PC-9 (cell line): Measurements from ENCODE around the gene SH3GL3. TPM values are rescaled to one million over a fixed set of nuclear protein-coding genes. Genes with fewer than 3 reads are reported as not detected.

ENCODE experiments used
- BruUV-seq: library from RNA; stranded (reverse); fragments of 400-500 nt; replicated peaks from 2 replicates; lab custom pipeline; 2021; lab: Mats Ljungman, UMichigan
- CTCF ChIA-PET: fragments of 300-600 bp; sonication (Branson Sonifier 250); formaldehyde crosslinking; loops from one replicate; lab custom pipeline; 2022; ENCODE audit warnings: antibody characterized with exemption; lab: Charles Lee
- POLR2A ChIA-PET: fragments of 300-600 bp; sonication (Branson Sonifier 250); formaldehyde crosslinking; loops from one replicate; lab custom pipeline; 2022; ENCODE audit warnings: antibody characterized with exemption; ENCODE audit not compliant: unreplicated experiment; lab: Charles Lee
- DNase-seq, 2 experiments: peaks; one replicate each; pipeline versions ENCODE4 v3.0.0 to v3.0.0-alpha.2; 2015 to 2022; ENCODE audit warnings: mixed read lengths in 1 of 2
- H2AFZ ChIP-seq: fragments of 200-600 bp; sonication (generic); 2 replicates; pipeline ENCODE4 v1.8.1; 2017; ENCODE audit warnings: antibody characterized with exemption
- H3F3A ChIP-seq: fragments of 200-600 bp; sonication (generic); 2 replicates; pipeline ENCODE4 v1.8.1; 2017; ENCODE audit warnings: antibody characterized with exemption, mild to moderate bottlenecking, low read depth; ENCODE audit not compliant: insufficient read depth
- H3K27ac ChIP-seq: fragments of 200-600 bp; sonication (generic); 2 replicates; pipeline ENCODE4 v1.6.1; 2016; ENCODE audit warnings: mixed run types
- H3K27me3 ChIP-seq: fragments of 200-600 bp; sonication (generic); 2 replicates; pipeline ENCODE4 v1.6.1; 2016; ENCODE audit warnings: low read depth, mixed run types; ENCODE audit not compliant: insufficient read depth
- H3K36me3 ChIP-seq: fragments of 200-600 bp; sonication (generic); 2 replicates; pipeline ENCODE4 v1.6.1; 2016; ENCODE audit warnings: low read depth, mixed run types
- H3K4me1 ChIP-seq: fragments of 200-600 bp; sonication (generic); replicated peaks from 2 replicates; pipeline ENCODE4 v1.6.1; 2016; ENCODE audit warnings: mixed run types; ENCODE audit not compliant: insufficient read depth
- H3K4me2 ChIP-seq: fragments of 200-600 bp; sonication (generic); 2 replicates; pipeline ENCODE4 v1.6.1; 2017; ENCODE audit warnings: mixed run types
- H3K4me3 ChIP-seq: fragments of 200-600 bp; sonication (generic); 2 replicates; pipeline ENCODE4 v1.6.1; 2016; ENCODE audit warnings: mixed run types
- H3K79me2 ChIP-seq: fragments of 200-600 bp; sonication (generic); 2 replicates; pipeline ENCODE4 v1.6.1; 2017; ENCODE audit warnings: low read depth, mixed run types
- H3K9me2 ChIP-seq: fragments of 200-600 bp; sonication (generic); 2 replicates; pipeline ENCODE4 v1.8.1; 2017; ENCODE audit warnings: mild to moderate bottlenecking; ENCODE audit not compliant: insufficient read depth
- H3K9me3 ChIP-seq: fragments of 200-600 bp; sonication (generic); 2 replicates; pipeline ENCODE4 v1.8.1; 2016; ENCODE audit warnings: low read depth; ENCODE audit not compliant: insufficient read depth
- H4K20me1 ChIP-seq: fragments of 200-600 bp; sonication (generic); 2 replicates; pipeline ENCODE4 v1.8.1; 2017; ENCODE audit not compliant: insufficient read depth
- CTCF ChIP-seq: fragments of 200-600 bp; sonication (generic); conservative IDR thresholded peaks from 2 replicates; pipeline ENCODE4 v1.6.1; 2017; ENCODE audit warnings: mixed run types, antibody characterized with exemption, mild to moderate bottlenecking, moderate library complexity
- EZH2 ChIP-seq: fragments of 200-600 bp; sonication (generic); IDR thresholded peaks from 2 replicates; pipeline ENCODE4 v1.8.0; 2017; ENCODE audit warnings: antibody characterized with exemption, low read depth
- intact Hi-C: fragments of 100-400 bp; cut with micrococcal nuclease; formaldehyde crosslinking; loops from one replicate; pipeline ENCODE4 v1.10.0; 2022; ENCODE audit not compliant: unreplicated experiment
- total RNA-seq: library from RNA; stranded (reverse); gene quantifications from 2 replicates; pipeline ENCODE4 v1.2.3, GENCODE V29; 2021

The SH3GL3 gene
- total RNA-seq, 1 experiment from 2014 or later: 0.22 TPM

GRCh38 chr15:83546512-83546888, 99.4 kb downstream of the SH3GL3 start:
- CTCF ChIA-PET: no interaction called here
- no peaks in the 10 kb centered on the region for H3F3A ChIP-seq
- H3K79me2 ChIP-seq: no peaks in the 10 kb centered on the region
- intact Hi-C loops: no loop called here
- 0 out of 2 replicates have a peak, but pooled peaks cover 6% of the 10 kb centered on the region for H3K9me2 ChIP-seq
- no peaks in the 10 kb centered on the region for H3K36me3 ChIP-seq
- no peak overlapping the region for H3K4me2 ChIP-seq
- H3K27me3 ChIP-seq: no peaks in the 10 kb centered on the region
- H4K20me1 ChIP-seq: no peaks in the 10 kb centered on the region
- POLR2A ChIA-PET: no interaction called here
- BruUV-seq: no TSS peak
- no peaks in the 10 kb centered on the region for H3K9me3 ChIP-seq
- no peak for DNase-seq
- no peak for TF ChIP-seq EZH2
- no peak for TF ChIP-seq CTCF
- H3K4me3 ChIP-seq: no peak overlapping the region
- H2AFZ ChIP-seq: no peak overlapping the region
- H3K27ac ChIP-seq: no peak overlapping the region
- no peaks in the 10 kb centered on the region for H3K4me1 ChIP-seq

DNA sequence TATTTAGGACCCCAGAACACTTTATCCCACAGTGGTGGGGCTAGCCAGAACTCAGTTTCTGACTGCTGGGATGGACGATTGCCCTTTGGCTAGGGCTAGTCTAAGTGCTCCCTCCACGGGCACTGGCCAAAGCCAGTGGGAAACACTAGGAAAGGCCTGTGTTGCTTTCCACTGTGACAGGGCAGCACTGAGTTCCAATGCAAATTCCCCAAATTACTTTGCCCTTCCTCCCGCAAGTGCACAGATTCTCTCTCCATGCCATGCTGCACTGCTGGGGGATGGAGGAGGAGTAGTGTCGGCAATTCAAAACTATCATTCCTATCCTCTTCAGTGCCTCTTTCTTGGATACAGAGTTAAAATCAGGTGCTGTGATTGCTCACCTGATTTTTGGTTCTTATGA, 100.0 kb downstream of the SH3GL3 start:
- Histone ChIP-seq H3K4me3 (no peak overlapping the region), H4K20me1 (no peaks in the 10 kb centered on the region), H3K27ac (no peak overlapping the region), H3K27me3 (no peaks in the 10 kb centered on the region), H3K4me2 (no peak overlapping the region), H3K9me3 (no peaks in the 10 kb centered on the region), H2AFZ (no peak overlapping the region), H3K9me2 (0 out of 2 replicates have a peak, but pooled peaks cover 3% of the 10 kb centered on the region), H3K79me2 (no peaks in the 10 kb centered on the region), H3F3A (no peaks in the 10 kb centered on the region), H3K4me1 (no peaks in the 10 kb centered on the region), H3K36me3 (no peaks in the 10 kb centered on the region)
- ChIA-PET POLR2A (no interaction called here), CTCF (interaction anchor here (0.6 kb wide), 1 partner anchor 485 kb away, joined by 3 read pairs; no protein-coding TSS in a partner anchor)
- no peak for DNase-seq
- no TSS peak for BruUV-seq
- intact Hi-C loops: no loop called here
- TF ChIP-seq CTCF (no peak), EZH2 (no peak)

DNA sequence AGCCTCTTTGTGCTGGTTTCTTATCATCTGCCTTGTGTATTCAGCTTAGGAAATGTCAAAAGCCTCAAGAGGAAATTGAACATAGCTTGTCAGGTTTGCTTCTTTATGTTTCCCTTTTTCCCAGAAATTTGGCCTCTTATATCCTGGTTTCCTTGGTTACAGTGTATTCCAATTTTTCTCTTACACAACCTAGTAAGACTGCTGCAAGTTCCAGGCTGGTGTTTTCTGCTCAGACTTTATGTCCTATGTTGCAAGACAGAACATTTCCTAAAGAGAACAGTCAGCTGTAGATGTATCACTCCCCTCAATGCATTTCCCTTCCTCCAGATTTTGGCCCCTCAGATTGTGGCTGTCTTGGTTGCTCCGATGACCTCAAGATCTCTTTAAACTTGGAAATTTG, 102.5 kb downstream of the SH3GL3 start:
- H3F3A ChIP-seq: no peaks in the 10 kb centered on the region
- no peaks in the 10 kb centered on the region for H3K79me2 ChIP-seq
- H2AFZ ChIP-seq: no peak overlapping the region
- intact Hi-C loops: no loop called here
- H4K20me1 ChIP-seq: no peaks in the 10 kb centered on the region
- no peaks in the 10 kb centered on the region for H3K36me3 ChIP-seq
- no peak overlapping the region for H3K27ac ChIP-seq
- ChIA-PET POLR2A (no interaction called here), CTCF (no interaction called here)
- TF ChIP-seq CTCF: no peak
- TF ChIP-seq EZH2: no peak
- no peaks in the 10 kb centered on the region for H3K4me1 ChIP-seq
- DNase-seq: no peak
- BruUV-seq: no TSS peak
- H3K9me2 ChIP-seq: no peaks in the 10 kb centered on the region
- H3K4me2 ChIP-seq: no peak overlapping the region
- no peak overlapping the region for H3K4me3 ChIP-seq
- peaks cover 4% of the 10 kb centered on the region; the same call in 1 of the 2 replicates for H3K9me3 ChIP-seq
- no peaks in the 10 kb centered on the region for H3K27me3 ChIP-seq
